SU-DHL-6 (cell line): ENCODE data around the gene ECE2.

ENCODE experiments used
- H2AFZ ChIP-seq: fragments of 200-600 bp; sonication (generic); 2 replicates; pipeline ENCODE4 v1.6.1; 2014; ENCODE audit warnings: low read depth, mild to moderate bottlenecking, moderate library complexity, mixed read lengths, antibody characterized with exemption, low read length; ENCODE audit not compliant: severe bottlenecking
- H3F3A ChIP-seq: fragments of 200-600 bp; shearing (Covaris generic); 2 replicates; pipeline ENCODE4 v1.6.0; 2016; ENCODE audit warnings: antibody characterized with exemption, mild to moderate bottlenecking; ENCODE audit not compliant: insufficient read depth
- H3K27ac ChIP-seq: fragments of 200-600 bp; sonication (generic); 2 replicates; pipeline ENCODE4 v1.5.1; 2016; ENCODE audit warnings: low read depth, mild to moderate bottlenecking, low read length, moderate library complexity, mixed read lengths
- H3K27me3 ChIP-seq: fragments of 200-600 bp; sonication (generic), shearing (Covaris generic); 2 replicates; pipeline ENCODE4 v1.6.0; 2014; ENCODE audit warnings: mild to moderate bottlenecking, low read length
- H3K36me3 ChIP-seq: fragments of 200-600 bp; sonication (generic); 2 replicates; pipeline ENCODE4 v1.6.1; 2014; ENCODE audit warnings: mild to moderate bottlenecking, low read length, mixed read lengths
- H3K4me2 ChIP-seq: fragments of 300-600, 200-600 bp; shearing (Covaris generic), sonication (generic); 2 replicates; pipeline ENCODE4 v1.6.0; 2014; ENCODE audit warnings: low read length, low read depth, mild to moderate bottlenecking; ENCODE audit not compliant: poor library complexity, severe bottlenecking
- H3K4me3 ChIP-seq: fragments of 200-600 bp; sonication (generic); 2 replicates; pipeline ENCODE4 v1.5.1; 2014; ENCODE audit warnings: antibody characterized with exemption, low read length, mild to moderate bottlenecking, mixed read lengths; ENCODE audit not compliant: insufficient read depth, poor library complexity, severe bottlenecking
- H3K79me2 ChIP-seq: fragments of 200-600 bp; sonication (generic); 2 replicates; pipeline ENCODE4 v1.6.1; 2014; ENCODE audit warnings: mild to moderate bottlenecking, low read length, moderate library complexity; ENCODE audit not compliant: insufficient read depth
- H3K9ac ChIP-seq: fragments of 200-600 bp; sonication (generic); 2 replicates; pipeline ENCODE4 v1.7.0; 2014; ENCODE audit warnings: mild to moderate bottlenecking, low read length
- H3K9me2 ChIP-seq: fragments of 200-600 bp; sonication (generic); replicated peaks from 2 replicates; pipeline ENCODE4 v1.6.1; 2014; ENCODE audit warnings: low read length; ENCODE audit not compliant: insufficient read depth
- H3K9me3 ChIP-seq: fragments of 200-600 bp; sonication (generic); 2 replicates; pipeline ENCODE4 v1.6.1; 2014; ENCODE audit warnings: low read length, mixed read lengths; ENCODE audit not compliant: insufficient read depth
- H4K20me1 ChIP-seq: fragments of 200-600 bp; sonication (generic); 2 replicates; pipeline ENCODE4 v1.6.1; 2014; ENCODE audit warnings: low read depth, mild to moderate bottlenecking, antibody characterized with exemption, low read length, moderate library complexity, mixed read lengths
- CTCF ChIP-seq: fragments of 200-600 bp; sonication (generic); IDR thresholded peaks from one replicate; pipeline ENCODE4 v1.5.1; 2017; ENCODE audit warnings: antibody characterized with exemption, mild to moderate bottlenecking, low read length, moderate library complexity; ENCODE audit not compliant: insufficient read depth, poor library complexity, severe bottlenecking
- EZH2phosphoT487 ChIP-seq: fragments of 200-600 bp; sonication (generic), shearing (Covaris generic); conservative IDR thresholded peaks from 2 replicates; pipeline ENCODE4 v1.6.1; 2018; ENCODE audit warnings: mild to moderate bottlenecking, antibody characterized with exemption, low read length, moderate library complexity, mixed read lengths

The ECE2 gene

DNA sequence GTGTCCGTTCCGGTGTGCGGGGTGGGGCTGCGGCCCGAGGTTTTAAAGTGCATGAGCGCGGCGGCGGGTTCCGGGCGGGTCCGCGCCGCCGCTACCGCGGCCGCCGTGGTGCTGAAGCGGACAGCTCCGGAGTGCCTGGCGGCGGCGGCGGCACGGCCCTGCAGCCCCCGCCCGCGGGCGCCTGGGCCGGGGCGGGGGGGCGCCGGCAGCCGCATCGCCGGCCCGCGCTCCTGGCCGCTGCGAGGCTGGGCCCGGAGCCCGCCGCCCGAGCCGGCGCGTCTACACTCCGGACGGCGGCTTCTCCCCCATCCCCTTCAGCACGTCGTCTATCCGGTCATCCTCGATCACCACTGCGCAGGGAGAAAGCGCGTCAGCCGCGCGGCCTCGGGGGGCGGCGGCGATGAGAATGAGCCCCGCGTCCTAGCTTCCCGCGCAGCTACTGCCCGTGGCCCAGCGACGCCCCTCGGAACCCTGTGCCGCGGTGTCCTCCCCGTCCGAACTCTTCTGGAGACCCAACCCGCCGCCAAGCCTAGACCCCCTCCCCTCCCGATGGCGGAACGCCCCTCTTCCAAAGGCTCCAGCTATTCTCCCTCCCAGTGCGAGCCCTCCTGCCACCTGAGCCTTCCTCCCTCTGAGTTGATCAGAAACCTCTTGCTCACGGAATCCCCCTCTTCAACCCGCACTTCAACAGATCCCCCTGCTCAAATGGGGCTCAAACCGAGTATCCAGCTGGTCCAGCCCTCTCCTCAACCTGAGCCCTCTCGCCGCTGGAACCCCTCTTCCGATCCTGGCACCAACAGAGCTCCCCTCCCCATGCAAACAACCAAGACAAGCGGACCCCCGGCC, 15.7 kb upstream of the ECE2 start:
- H3K27ac ChIP-seq: no peak overlapping the region

DNA sequence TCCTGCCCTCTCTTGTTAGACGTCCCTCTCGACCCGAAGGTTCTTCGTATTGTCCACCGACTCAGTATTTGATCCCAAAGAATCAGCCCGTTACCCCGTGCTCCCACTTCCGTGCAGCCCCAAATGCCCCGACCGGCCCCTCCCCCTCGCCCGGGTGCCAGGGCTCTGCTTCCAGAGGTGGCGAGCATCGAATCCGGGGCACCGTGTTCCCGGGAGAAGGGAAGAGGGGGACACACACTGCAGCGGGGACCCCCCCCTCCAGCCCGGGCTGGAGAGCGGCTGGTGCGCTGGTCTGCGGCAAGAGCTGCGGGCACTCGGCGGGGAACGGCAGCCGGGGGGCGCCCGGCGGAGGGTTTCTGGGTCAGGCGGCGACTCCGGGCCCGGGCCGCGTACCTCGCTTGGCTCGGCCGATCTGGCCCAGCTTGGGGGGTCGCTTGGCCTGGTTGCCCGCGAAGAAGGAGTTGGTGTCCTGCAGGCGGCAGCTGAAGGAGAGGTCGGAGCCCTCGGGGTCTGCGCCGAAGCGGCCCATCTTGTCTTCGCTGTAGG, 15.0 kb upstream of the ECE2 start:
- H3K9ac ChIP-seq: peak overlapping the region; percentile 41
- H3K9me2 ChIP-seq: no peaks in the 10 kb centered on the region
- H3K9me3 ChIP-seq: no peaks in the 10 kb centered on the region
- no peak overlapping the region for H2AFZ ChIP-seq
- H3F3A ChIP-seq: no peaks in the 10 kb centered on the region; the same call in 1 of the 2 replicates
- H3K27me3 ChIP-seq: no peaks in the 10 kb centered on the region
- no peaks in the 10 kb centered on the region for H4K20me1 ChIP-seq
- H3K36me3 ChIP-seq: no peaks in the 10 kb centered on the region
- no peak overlapping the region for H3K27ac ChIP-seq
- peak overlapping the region; percentile 47 for H3K4me3 ChIP-seq
- no peaks in the 10 kb centered on the region for H3K79me2 ChIP-seq
- no peak for TF ChIP-seq EZH2phosphoT487
- no peak for TF ChIP-seq CTCF
- peak overlapping the region; percentile 52 for H3K4me2 ChIP-seq

More for the DNA sequence above, 15.7 kb upstream of the ECE2 start:
- H4K20me1 ChIP-seq: no peaks in the 10 kb centered on the region
- H3F3A ChIP-seq: no peaks in the 10 kb centered on the region; the same call in 1 of the 2 replicates
- no peaks in the 10 kb centered on the region for H3K9me2 ChIP-seq
- no peak overlapping the region for H3K4me3 ChIP-seq
- no peaks in the 10 kb centered on the region for H3K79me2 ChIP-seq
- no peaks in the 10 kb centered on the region for H3K27me3 ChIP-seq
- no peak for TF ChIP-seq CTCF
- TF ChIP-seq EZH2phosphoT487: no peak
- no peaks in the 10 kb centered on the region for H3K9me3 ChIP-seq
- no peak overlapping the region for H2AFZ ChIP-seq
- H3K4me2 ChIP-seq: peak overlapping the region; percentile 52
- no peak overlapping the region for H3K9ac ChIP-seq
- H3K36me3 ChIP-seq: no peaks in the 10 kb centered on the region

GRCh38 chr3:184261270-184261853, 14.5 kb upstream of the ECE2 start, which contains the start of gene CAMK2N2:
TSS of gene CAMK2N2 (minus strand) at chr3:184261553. CDS start at chr3:184261285, 268 bp downstream.
- Histone ChIP-seq H3K27me3 (no peaks in the 10 kb centered on the region), H3K36me3 (no peaks in the 10 kb centered on the region), H3K27ac (no peak within 1 kb of the TSS), H3F3A (no peaks in the 10 kb centered on the region; the same call in 1 of the 2 replicates), H2AFZ (peak within 1 kb of the TSS; percentile 54), H3K9me3 (no peaks in the 10 kb centered on the region), H3K9ac (peak within 1 kb of the TSS; percentile 41), H3K9me2 (no peaks in the 10 kb centered on the region), H4K20me1 (no peaks in the 10 kb centered on the region), H3K4me2 (peak within 1 kb of the TSS; percentile 67), H3K4me3 (peak within 1 kb of the TSS; percentile 47), H3K79me2 (no peaks in the 10 kb centered on the region)
- no peak for TF ChIP-seq CTCF
